NCI-H146 treated with DMSO at 0.1 percent for 48 hours (cell line): ENCODE measurements around the gene PSMD1.
"Not testable (repeated sequence)": the region's sequence is repeated elsewhere in the genome, so short reads cannot be mapped to it uniquely, and the experiment has no call there.

Experiments used
- DNase-seq: peaks from one replicate; lab custom pipeline; 2025; ENCODE audit not compliant: unreplicated experiment; lab: John Stamatoyannopoulos, UW

Gene PSMD1

GRCh38 chr2:231140808-231141207 lies 84.1 kb downstream of the PSMD1 start:
- DNase-seq: not testable (repeated sequence)

- no peak for DNase-seq
These were observed 88.2 kb downstream of the PSMD1 start for GRCh38 chr2:231144896-231145295.

- no peak for DNase-seq
These were observed 90.0 kb downstream of the PSMD1 start for GRCh38 chr2:231146665-231147064.

GRCh38 chr2:231152800-231153557 lies 96.3 kb downstream of the PSMD1 start:
- DNase-seq: no peak

- no peak for DNase-seq
These were observed 102.6 kb downstream of the PSMD1 start for GRCh38 chr2:231159306-231159705.

- DNase-seq: no peak
These were observed 104.0 kb downstream of the PSMD1 start for GRCh38 chr2:231160701-231161100.

- no peak for DNase-seq
These were observed 104.7 kb downstream of the PSMD1 start for GRCh38 chr2:231161252-231161839.

- DNase-seq: no peak
These were observed 105.2 kb downstream of the PSMD1 start for GRCh38 chr2:231161877-231162329.

- DNase-seq: no peak
These were observed 106.3 kb downstream of the PSMD1 start for GRCh38 chr2:231163011-231163410.

- no peak for DNase-seq
These were observed 106.9 kb downstream of the PSMD1 start for GRCh38 chr2:231163414-231164095.

GRCh38 chr2:231167745-231168459 lies 111.2 kb downstream of the PSMD1 start:
- no peak for DNase-seq

- no peak for DNase-seq
These were observed 111.9 kb downstream of the PSMD1 start for GRCh38 chr2:231168460-231169139.

GRCh38 chr2:231169488-231169887 lies 112.8 kb downstream of the PSMD1 start:
- no peak for DNase-seq

GRCh38 chr2:231170055-231170454 lies 113.4 kb downstream of the PSMD1 start:
- DNase-seq: no peak

- DNase-seq: no peak
These were observed 115.4 kb downstream of the PSMD1 start for GRCh38 chr2:231172025-231172424.

GRCh38 chr2:231174211-231174651 lies 117.6 kb downstream of the PSMD1 start:
- no peak for DNase-seq

- no peak for DNase-seq
These were observed 119.4 kb downstream of the PSMD1 start for GRCh38 chr2:231176066-231176465.

GRCh38 chr2:231177156-231178025 lies 120.7 kb downstream of the PSMD1 start:
- DNase-seq: no peak

- DNase-seq: not testable (repeated sequence)
These were observed 122.1 kb downstream of the PSMD1 start for GRCh38 chr2:231178805-231179204.
